ENCODE data around the gene CHAD. TPM values are rescaled to one million over a fixed set of nuclear protein-coding genes. Genes with fewer than 3 reads are reported as not detected.

Gene CHAD
- total and polyA plus RNA-seq, 2 of the 13 experiments (the other 11 are each of a cell fraction or from before 2014, with no cell fraction given): 1.4 TPM; not detected in 1

GRCh38 chr17:50482516-50482915 lies 13.8 kb upstream of the CHAD start (continued):
- TF ChIP-seq CSRNP1 (CRISPR knock-in tag; IDR thresholded peaks at IDR 0.05): no peak
- TF ChIP-seq IRF1 (CRISPR knock-in tag; IDR thresholded peaks at IDR 0.05; ENCODE audit: low read depth): no peak
- TF ChIP-seq ZNF343 (CRISPR knock-in tag; IDR thresholded peaks at IDR 0.05): no peak
- no peak for TF ChIP-seq TAF15 (IDR thresholded peaks at IDR 0.05; ENCODE audit: low read depth, low read length, poor library complexity, severe bottlenecking)
- TF ChIP-seq SP5 (CRISPR knock-in tag; IDR thresholded peaks at IDR 0.05; ENCODE audit: borderline replicate concordance, low read depth): no peak
- peak; percentile 97 for TF ChIP-seq ZNF574 (CRISPR knock-in tag; IDR thresholded peaks at IDR 0.05)
- TF ChIP-seq, protein P1, sequence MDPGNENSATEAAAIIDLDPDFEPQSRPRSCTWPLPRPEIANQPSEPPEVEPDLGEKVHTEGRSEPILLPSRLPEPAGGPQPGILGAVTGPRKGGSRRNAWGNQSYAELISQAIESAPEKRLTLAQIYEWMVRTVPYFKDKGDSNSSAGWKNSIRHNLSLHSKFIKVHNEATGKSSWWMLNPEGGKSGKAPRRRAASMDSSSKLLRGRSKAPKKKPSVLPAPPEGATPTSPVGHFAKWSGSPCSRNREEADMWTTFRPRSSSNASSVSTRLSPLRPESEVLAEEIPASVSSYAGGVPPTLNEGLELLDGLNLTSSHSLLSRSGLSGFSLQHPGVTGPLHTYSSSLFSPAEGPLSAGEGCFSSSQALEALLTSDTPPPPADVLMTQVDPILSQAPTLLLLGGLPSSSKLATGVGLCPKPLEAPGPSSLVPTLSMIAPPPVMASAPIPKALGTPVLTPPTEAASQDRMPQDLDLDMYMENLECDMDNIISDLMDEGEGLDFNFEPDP (CRISPR knock-in tag; conservative IDR thresholded peaks at IDR 0.05): no peak
- peak in 1 of 2 experiments; percentile 55; a peak in 1 of 4 replicates for TF ChIP-seq NR2F1 (CRISPR knock-in tag; IDR thresholded peaks at IDR 0.05)
- TF ChIP-seq SOX13 (IDR thresholded peaks at IDR 0.05): no peak
- peak in 1 of 2 experiments; percentile 46; a peak in 2 of 4 replicates for TF ChIP-seq SOX13 (CRISPR knock-in tag; conservative IDR thresholded peaks at IDR 0.05 in 1 of 2, IDR thresholded peaks at IDR 0.05 in 1 of 2)
- TF ChIP-seq, protein P2, sequence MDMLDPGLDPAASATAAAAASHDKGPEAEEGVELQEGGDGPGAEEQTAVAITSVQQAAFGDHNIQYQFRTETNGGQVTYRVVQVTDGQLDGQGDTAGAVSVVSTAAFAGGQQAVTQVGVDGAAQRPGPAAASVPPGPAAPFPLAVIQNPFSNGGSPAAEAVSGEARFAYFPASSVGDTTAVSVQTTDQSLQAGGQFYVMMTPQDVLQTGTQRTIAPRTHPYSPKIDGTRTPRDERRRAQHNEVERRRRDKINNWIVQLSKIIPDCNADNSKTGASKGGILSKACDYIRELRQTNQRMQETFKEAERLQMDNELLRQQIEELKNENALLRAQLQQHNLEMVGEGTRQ (IDR thresholded peaks at IDR 0.05; ENCODE audit: low read depth, low read length): no peak
- TF ChIP-seq, protein P2 (CRISPR knock-in tag; IDR thresholded peaks at IDR 0.05; ENCODE audit: borderline replicate concordance): no peak
- no peak for TF ChIP-seq ZFP36L1 (CRISPR knock-in tag; IDR thresholded peaks at IDR 0.05)
- no peak for TF ChIP-seq ZNF431 (CRISPR knock-in tag; IDR thresholded peaks at IDR 0.05; ENCODE audit: borderline replicate concordance, low read depth)
- TF ChIP-seq KDM2A (CRISPR knock-in tag; IDR thresholded peaks at IDR 0.05; ENCODE audit: borderline replicate concordance, low read depth): peak; percentile 92
- no peak for TF ChIP-seq MTA1 (CRISPR knock-in tag; IDR thresholded peaks at IDR 0.05; ENCODE audit: borderline replicate concordance)
- peak; percentile 45 for TF ChIP-seq FOXP4 (CRISPR knock-in tag; IDR thresholded peaks at IDR 0.05)
- 0 out of 2 replicates have a peak, but pooled peaks have one; percentile 58 for TF ChIP-seq ESRRA (CRISPR knock-in tag; IDR thresholded peaks at IDR 0.05; ENCODE audit: low read depth)
